Measurements from ENCODE around the gene RREB1. TPM values are rescaled to one million over a fixed set of nuclear protein-coding genes. Genes with fewer than 3 reads are reported as not detected.

The RREB1 gene
- total RNA-seq, 1 experiment from 2014 or later: 30.7 TPM

GRCh38 chr6:7269816-7270215 lies 162.1 kb downstream of the RREB1 start:
- intact Hi-C loops (cut with micrococcal nuclease; ENCODE audit: unreplicated experiment): no loop called here
- H3K4me3 ChIP-seq (ENCODE audit: low read depth in 2 of 2, low read length in 2 of 2): no peak overlapping the region
- BruUV-seq (replicated peaks): no TSS peak
- TF ChIP-seq CTCF (IDR thresholded peaks at IDR 0.05): no peak
- no peak for TF ChIP-seq POLR2AphosphoS5 (IDR thresholded peaks at IDR 0.05; ENCODE audit: low read depth, low read length)
- TF ChIP-seq SIN3A (IDR thresholded peaks at IDR 0.05; ENCODE audit: borderline replicate concordance, insufficient read depth, low read depth, low read length): no peak
- TF ChIP-seq TCF7L2 (IDR thresholded peaks at IDR 0.05; ENCODE audit: low read depth, low read length): no peak
- TF ChIP-seq REST (IDR thresholded peaks at IDR 0.05; ENCODE audit: insufficient read depth in 1 of 2, low read depth in 2 of 2, low read length in 1 of 2): no peak
- ChIA-PET POLR2A (no interaction called here), CTCF (no interaction called here)
- no peaks in the 10 kb centered on the region for H3K27me3 ChIP-seq (ENCODE audit: control insufficient read depth, insufficient read depth, low read length)
- no peaks in the 10 kb centered on the region for H3K9me3 ChIP-seq (ENCODE audit: control insufficient read depth, insufficient read depth, low read depth, low read length)
- no peaks in the 10 kb centered on the region for H3K4me1 ChIP-seq (ENCODE audit: control insufficient read depth, insufficient read depth, low read length)
- H3K27ac ChIP-seq (ENCODE audit: low read length): no peak overlapping the region
- H3K36me3 ChIP-seq (ENCODE audit: control insufficient read depth, insufficient read depth, low read length): no peaks in the 10 kb centered on the region
- ATAC-seq: no peak
- DNase-seq (ENCODE audit: low read depth, low spot score): no peak
- in situ Hi-C loops (cut with HindIII; ENCODE audit: low pct_unique_long_range_greater_than_20kb, low sequenced_read_pairs): no loop called here

- H3K4me3 ChIP-seq (ENCODE audit: low read depth in 2 of 2, low read length in 2 of 2): no peak overlapping the region
- intact Hi-C loops (cut with micrococcal nuclease; ENCODE audit: unreplicated experiment) (no loop called here), in situ Hi-C loops (cut with HindIII; ENCODE audit: low pct_unique_long_range_greater_than_20kb, low sequenced_read_pairs) (no loop called here)
- no peaks in the 10 kb centered on the region for H3K36me3 ChIP-seq (ENCODE audit: control insufficient read depth, insufficient read depth, low read length)
- CTCF ChIA-PET: no interaction called here
- H3K27ac ChIP-seq (ENCODE audit: low read length): no peak overlapping the region
- DNase-seq (ENCODE audit: low read depth, low spot score) (no peak), ATAC-seq (no peak)
- H3K4me1 ChIP-seq (ENCODE audit: control insufficient read depth, insufficient read depth, low read length): no peaks in the 10 kb centered on the region
- H3K9me3 ChIP-seq (ENCODE audit: control insufficient read depth, insufficient read depth, low read depth, low read length): no peaks in the 10 kb centered on the region
- TF ChIP-seq POLR2AphosphoS5 (IDR thresholded peaks at IDR 0.05; ENCODE audit: low read depth, low read length) (no peak), SIN3A (IDR thresholded peaks at IDR 0.05; ENCODE audit: borderline replicate concordance, insufficient read depth, low read depth, low read length) (no peak), TCF7L2 (IDR thresholded peaks at IDR 0.05; ENCODE audit: low read depth, low read length) (no peak), CTCF (IDR thresholded peaks at IDR 0.05) (no peak), REST (IDR thresholded peaks at IDR 0.05; ENCODE audit: insufficient read depth in 1 of 2, low read depth in 2 of 2, low read length in 1 of 2) (no peak)
- POLR2A ChIA-PET: no interaction called here
- no peaks in the 10 kb centered on the region for H3K27me3 ChIP-seq (ENCODE audit: control insufficient read depth, insufficient read depth, low read length)
- no TSS peak for BruUV-seq (replicated peaks)
These were observed 162.8 kb downstream of the RREB1 start for GRCh38 chr6:7270320-7271204.
